ENCODE data around the gene NPIPA5.

DNA sequence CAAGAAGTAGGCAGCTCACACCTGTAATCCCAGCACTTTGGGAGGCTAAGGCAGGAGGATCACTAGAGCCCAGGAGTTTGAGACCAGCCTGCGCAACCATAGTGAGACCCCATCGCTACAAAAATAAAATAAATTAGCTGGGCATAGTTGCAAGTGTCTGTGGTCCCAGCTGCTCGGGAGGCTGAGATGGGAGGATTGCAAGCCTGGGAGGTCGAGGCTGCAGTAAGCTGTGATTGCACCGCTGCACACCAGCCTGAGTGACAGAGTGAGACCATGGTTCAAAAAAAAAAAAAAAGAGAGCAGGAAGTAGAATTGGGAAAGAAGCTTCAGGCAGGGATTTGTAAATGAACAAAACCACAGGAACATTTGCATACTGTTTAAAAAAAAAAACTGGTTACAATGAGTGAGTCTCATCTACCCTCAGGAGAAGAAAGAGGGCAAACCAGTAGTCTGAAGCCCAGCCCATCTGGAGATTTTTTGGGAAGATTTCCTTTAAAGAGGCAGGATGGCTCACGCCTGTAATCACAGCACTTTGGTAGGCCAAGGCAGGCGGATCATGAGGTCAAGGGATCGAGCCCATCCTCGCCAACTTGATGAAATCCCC, 25.4 kb upstream of the NPIPA5 start:
- TF ChIP-seq, protein P1, sequence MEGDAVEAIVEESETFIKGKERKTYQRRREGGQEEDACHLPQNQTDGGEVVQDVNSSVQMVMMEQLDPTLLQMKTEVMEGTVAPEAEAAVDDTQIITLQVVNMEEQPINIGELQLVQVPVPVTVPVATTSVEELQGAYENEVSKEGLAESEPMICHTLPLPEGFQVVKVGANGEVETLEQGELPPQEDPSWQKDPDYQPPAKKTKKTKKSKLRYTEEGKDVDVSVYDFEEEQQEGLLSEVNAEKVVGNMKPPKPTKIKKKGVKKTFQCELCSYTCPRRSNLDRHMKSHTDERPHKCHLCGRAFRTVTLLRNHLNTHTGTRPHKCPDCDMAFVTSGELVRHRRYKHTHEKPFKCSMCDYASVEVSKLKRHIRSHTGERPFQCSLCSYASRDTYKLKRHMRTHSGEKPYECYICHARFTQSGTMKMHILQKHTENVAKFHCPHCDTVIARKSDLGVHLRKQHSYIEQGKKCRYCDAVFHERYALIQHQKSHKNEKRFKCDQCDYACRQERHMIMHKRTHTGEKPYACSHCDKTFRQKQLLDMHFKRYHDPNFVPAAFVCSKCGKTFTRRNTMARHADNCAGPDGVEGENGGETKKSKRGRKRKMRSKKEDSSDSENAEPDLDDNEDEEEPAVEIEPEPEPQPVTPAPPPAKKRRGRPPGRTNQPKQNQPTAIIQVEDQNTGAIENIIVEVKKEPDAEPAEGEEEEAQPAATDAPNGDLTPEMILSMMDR (IDR thresholded peaks at IDR 0.05), result no peak
- TF ChIP-seq POLR2AphosphoS5 (IDR thresholded peaks at IDR 0.05), result no peak
- TF ChIP-seq POLR2A (IDR thresholded peaks at IDR 0.05), result no peak

All from sigmoid colon (tissue), 4 donors.